ENCODE measurements around the gene CCDC197.

The CCDC197 gene

GRCh38 chr14:93961620-93962019, 35.5 kb upstream of the CCDC197 start:
- no peak for DNase-seq (ENCODE audit: low read depth, low spot score)

DNA sequence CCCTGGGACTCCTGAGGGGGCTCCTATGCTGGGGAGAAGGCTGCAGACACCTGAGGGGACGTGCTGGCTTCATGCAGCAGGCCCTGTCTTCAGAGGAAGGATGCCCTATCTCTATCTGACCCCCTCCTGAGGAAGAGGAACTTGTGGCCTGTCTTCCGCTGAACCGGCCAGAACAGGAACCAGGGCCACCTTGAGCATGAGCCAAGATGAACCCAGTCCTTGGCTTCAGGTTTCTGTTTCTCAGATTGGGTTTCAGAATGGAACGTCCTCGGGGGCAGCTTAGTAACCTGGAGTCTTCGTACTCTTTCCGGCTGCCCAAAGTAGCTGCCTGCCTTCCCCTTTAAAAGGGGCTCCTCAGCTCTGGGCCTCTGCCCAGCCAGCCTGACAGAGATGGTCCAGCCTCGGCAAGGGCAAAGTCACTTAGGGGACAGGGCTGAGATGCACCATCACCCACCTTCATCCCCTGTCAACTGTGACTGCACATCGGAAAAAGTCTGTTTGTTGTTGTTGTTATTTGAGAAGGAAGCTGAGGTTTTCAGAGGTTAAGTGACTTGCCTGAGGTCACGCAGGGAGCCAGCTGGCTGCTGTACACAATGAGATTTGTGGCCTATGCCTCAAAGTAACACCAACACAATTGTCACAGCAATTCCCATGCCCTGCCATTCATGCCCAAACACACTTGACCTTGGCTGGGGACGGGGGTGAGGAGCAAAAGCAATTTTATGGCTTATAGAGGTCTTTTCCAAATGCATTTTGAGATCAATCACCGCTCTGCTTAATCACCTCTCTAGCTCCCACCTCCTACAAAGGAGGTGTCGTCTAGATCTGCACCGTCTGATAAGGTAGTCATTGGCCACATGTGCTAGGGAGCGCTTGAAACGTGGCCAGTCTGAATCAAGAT, 34.1 kb upstream of the CCDC197 start:
- no peak for DNase-seq (ENCODE audit: low read depth, low spot score)

DNA sequence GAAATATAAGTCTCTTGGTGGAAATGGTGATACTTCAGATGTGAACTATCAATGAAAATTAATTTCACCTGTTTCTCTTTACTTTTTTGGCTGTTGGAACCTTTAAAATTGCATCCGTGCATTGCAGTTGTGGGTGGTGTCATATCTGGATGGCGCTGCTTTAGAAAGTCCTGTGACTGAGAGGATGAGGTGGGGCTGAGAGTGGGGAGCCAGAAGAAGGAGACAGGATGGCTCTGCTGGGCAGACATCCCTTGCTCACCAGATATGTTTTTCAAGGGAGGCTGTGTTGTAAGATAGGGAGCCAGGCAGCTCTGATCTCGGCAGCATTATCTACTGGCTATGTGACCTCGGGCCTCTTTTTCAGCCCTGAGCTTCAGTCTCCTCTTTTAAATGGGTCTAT, 33.4 kb upstream of the CCDC197 start:
- no peak for DNase-seq (ENCODE audit: low read depth, low spot score)

- no peak for DNase-seq (ENCODE audit: low read depth, low spot score)
Observed at GRCh38 chr14:93964281-93964680, 32.8 kb upstream of the CCDC197 start.

DNA sequence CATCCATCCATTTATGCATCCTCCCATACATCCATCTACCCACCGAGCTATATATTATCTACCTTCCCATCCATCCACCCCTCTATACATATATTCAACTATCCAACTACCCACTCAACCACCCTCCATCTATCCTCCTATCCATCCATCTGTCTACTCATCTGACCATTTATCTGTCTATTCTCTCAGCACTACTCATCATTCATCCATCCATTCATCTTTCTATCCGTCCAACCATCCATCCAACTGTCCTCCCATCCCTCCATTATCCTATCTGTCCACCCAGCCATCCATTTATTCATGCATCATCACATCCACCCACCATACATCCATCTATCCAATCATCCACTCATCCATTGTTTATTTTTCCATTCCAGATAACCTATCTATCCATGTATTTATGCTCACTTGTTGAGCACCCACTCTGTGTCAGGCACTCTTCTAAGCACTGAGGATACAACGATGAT, 32.2 kb upstream of the CCDC197 start:
- no peak for DNase-seq (ENCODE audit: low read depth, low spot score)

DNA sequence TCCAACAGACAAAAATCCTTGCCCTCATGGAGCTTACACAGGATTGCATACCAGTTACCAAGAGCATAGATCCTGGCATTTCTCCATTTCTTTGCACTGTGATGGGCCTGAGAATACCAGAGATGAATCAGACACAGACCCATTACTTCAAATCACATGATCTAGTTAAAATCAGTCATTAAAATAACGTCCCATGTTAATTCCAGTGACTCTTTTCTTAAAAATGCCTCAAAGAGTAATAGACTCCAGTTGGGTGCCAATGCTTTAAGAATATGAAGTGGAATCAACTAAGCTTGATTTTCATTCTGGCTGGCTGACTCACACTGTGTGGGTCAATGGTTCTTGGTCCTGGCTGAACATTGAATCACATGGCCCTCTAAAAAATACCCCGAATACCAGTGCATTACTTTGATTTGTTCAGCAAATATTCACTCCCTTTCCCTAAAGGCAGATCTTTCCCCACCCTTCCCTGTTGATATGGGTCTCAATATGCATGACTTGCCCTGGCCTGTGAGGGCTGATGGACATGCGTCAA, 31.7 kb upstream of the CCDC197 start:
- no peak for DNase-seq (ENCODE audit: low read depth, low spot score)

- DNase-seq (ENCODE audit: low read depth, low spot score) = no peak
Observed at GRCh38 chr14:93965946-93966474, 31.1 kb upstream of the CCDC197 start.

DNA sequence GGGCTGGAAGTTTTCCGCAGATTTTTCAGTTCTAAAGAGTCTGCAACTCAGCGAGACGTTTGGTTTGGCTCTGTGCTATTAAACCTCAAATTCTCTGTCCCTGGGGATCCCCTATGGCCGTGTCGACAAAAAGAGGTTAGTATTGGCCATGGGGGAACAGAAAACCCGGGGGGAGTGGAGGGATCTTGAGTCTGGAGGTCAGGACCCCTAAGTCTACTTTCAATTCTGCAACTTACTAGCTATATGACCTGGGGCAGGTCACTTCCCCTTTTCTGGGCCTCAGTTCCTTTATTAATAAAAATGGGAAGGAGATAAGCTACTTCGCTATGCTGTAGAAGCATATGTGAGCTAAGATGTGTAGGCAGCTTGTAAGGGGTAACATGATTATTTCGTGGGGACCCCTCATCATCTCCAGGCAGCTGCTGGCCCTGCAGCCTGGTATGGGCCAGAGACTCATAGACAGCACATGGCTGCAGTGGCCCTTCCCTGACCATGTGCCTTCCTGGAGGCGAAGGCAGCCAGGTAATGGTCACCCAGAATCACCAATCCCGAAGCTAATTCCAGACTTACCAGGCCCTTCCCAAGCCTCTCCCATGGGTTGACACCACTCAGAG, 29.4 kb upstream of the CCDC197 start:
- no peak for DNase-seq (ENCODE audit: low read depth, low spot score)

DNA sequence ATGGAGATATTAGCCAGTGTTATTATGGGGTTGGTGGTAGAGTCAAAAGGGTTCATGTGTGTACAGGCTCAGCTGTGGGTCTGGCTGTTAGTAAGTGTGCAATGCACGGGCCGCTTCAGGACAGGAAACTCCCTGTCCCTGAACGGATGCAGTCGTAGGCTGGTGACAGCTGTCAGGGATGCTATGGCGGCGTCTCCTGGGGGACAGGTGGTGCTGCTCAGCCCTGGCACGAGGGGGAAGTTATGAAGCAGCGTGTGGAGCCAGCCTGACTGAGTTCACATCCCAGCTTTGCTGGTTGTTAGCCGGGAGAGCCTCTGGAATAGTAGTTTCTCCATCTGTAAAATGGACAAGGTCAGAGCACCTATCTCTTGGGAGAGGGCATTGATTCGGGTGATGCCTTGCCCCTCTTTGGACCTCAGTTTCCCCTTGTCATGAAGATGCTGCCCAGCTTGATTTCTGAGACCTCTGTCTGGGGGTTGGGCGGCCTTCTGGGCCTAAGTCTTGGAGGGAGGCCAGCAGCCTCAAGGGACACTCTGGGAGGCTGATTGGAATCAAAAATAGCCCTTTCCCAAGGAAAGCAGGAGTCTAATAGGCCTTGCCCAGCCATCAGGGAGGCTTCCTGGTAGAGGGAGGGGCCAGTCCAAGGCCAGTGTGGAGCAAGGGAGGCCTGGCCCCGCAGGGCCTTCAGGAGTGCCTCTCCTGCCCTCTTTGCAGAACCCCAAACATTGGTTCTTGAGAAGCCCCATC, 27.8 kb upstream of the CCDC197 start:
- no peak for DNase-seq (ENCODE audit: low read depth, low spot score)

DNA sequence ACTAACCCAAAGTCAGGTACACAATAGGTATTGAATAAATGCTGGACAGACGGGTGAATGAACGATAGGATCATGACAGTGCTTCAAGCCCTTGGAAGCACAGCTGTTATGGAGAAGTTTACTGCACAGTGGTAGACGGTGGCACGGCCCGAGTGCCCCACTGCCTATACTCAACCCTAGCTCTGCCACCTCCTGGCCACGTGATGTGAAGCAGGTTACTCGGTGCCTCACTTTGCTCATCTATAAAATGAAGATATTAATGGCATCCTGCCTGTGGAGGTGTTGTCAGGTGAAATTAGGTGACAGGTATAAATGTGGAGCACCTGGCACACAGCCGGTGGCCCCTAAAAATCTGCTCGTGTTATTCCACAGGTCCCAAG, 26.5 kb upstream of the CCDC197 start:
- DNase-seq (ENCODE audit: low read depth, low spot score) = no peak

GRCh38 chr14:93970965-93971634, 26.0 kb upstream of the CCDC197 start:
- no peak for DNase-seq (ENCODE audit: low read depth, low spot score)

- no peak for DNase-seq (ENCODE audit: low read depth, low spot score)
Observed at GRCh38 chr14:93971635-93972027, 25.5 kb upstream of the CCDC197 start.

- no peak for DNase-seq (ENCODE audit: low read depth, low spot score)
Observed at GRCh38 chr14:93972618-93973205, 24.4 kb upstream of the CCDC197 start.

GRCh38 chr14:93973607-93974006, 23.5 kb upstream of the CCDC197 start:
- DNase-seq (ENCODE audit: low read depth, low spot score) = no peak

- DNase-seq (ENCODE audit: low read depth, low spot score) = no peak
Observed at GRCh38 chr14:93974299-93974698, 22.8 kb upstream of the CCDC197 start.

DNA sequence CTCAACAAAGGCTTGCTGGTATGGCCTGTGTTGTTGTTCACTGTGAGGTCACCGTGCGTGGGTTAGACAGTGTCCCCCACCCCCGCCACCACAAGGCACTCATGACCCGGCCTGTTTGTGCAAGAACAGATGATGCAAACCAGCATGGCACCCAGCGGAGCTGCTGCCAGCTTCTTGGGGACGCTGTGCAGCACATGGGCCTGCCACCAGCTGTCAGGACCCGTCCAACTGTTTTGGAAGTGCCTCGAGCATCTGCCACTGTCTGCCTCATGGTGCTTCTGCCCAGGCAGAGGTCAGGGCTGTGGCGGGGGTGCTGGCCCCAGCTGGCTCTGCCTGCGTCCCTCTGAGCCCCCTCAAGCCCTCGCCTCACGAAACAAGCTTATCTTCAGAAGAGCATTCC, 22.3 kb upstream of the CCDC197 start:
- no peak for DNase-seq (ENCODE audit: low read depth, low spot score)

GRCh38 chr14:93975791-93976476, 21.2 kb upstream of the CCDC197 start:
- DNase-seq (ENCODE audit: low read depth, low spot score) = no peak

DNA sequence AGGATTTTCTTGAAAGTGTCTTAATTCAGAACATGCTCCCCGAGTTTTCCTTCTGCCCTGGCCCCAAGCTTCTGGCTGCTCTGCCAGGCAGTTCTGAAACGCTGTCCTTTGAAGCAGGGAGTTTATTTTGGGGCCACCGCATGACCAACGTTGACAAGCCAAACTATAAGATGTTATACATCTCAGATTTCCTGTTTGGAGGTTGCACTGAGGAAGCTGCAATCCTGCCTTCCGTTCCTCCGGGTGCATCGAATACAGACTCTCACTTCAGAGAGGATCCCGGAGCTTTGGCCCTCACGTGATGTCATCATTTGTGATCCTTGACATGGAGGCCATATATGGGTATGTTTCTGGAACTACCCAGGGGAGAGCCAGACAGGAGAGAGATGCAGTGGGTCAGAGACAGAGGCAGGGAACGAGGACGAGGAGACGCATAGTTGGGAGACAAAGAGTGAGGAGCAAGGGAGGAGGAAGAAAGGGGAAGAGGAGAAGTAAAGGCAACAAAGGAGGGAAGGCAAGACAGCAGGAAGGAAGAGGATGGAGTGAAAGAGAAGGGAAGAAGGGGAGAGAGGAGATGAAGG, 20.5 kb upstream of the CCDC197 start, which contains the start of gene ASB2:
TSS of gene ASB2 (minus strand) at position 94 of the 581 bp plus-strand sequence. CDS start 12,031 bp downstream, outside the sequence.
- DNase-seq (ENCODE audit: low read depth, low spot score) = no peak

DNA sequence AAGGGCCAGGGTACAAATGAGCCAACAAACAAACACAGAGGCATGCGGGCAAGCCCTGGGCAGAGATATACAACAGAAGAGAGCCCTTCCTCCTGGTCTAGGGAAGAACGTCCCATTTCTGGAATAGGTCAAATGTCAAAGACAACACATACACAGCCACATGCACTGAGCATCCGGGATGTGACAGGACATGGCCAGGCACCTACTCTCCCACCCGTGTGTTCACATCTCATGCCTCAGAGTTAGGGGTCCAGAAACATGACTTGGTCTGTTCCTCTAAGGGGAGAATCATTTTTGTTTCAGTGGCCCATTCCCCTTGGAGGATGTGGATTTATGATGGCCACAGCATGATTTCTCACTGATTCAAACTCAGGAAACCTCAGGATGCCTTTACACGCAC, 19.9 kb upstream of the CCDC197 start:
- DNase-seq (ENCODE audit: low read depth, low spot score) = no peak
